GM19372 (cell line): ENCODE measurements around the gene PI4K2A.
"Not testable (repeated sequence)": the region's sequence is repeated elsewhere in the genome, so short reads cannot be mapped to it uniquely, and the experiment has no call there.

ENCODE experiments used
- ATAC-seq: cut with Tn5 transposase; IDR thresholded peaks from one replicate; pipeline ENCODE4 v1.9.1; 2021; ENCODE audit warnings: mild to moderate bottlenecking, low read depth, moderate library complexity; ENCODE audit not compliant: unreplicated experiment

PI4K2A gene

GRCh38 chr10:97629289-97629688, 11.2 kb upstream of the PI4K2A start:
- ATAC-seq: no peak

GRCh38 chr10:97631098-97631497, 9.4 kb upstream of the PI4K2A start:
- no peak for ATAC-seq

GRCh38 chr10:97632949-97633884, 7.3 kb upstream of the PI4K2A start, which contains the start of gene MORN4:
Gene MORN4 (minus strand): TSS chr10:97633500. CDS start chr10:97619653, 13,847 bp downstream.
- peak; percentile 100 for ATAC-seq

GRCh38 chr10:97633921-97634320, 6.5 kb upstream of the PI4K2A start:
- no peak for ATAC-seq

GRCh38 chr10:97635577-97635976, 4.9 kb upstream of the PI4K2A start:
- ATAC-seq: no peak

- not testable (repeated sequence) for ATAC-seq
These were observed 1.4 kb upstream of the PI4K2A start for GRCh38 chr10:97639090-97639489.

DNA sequence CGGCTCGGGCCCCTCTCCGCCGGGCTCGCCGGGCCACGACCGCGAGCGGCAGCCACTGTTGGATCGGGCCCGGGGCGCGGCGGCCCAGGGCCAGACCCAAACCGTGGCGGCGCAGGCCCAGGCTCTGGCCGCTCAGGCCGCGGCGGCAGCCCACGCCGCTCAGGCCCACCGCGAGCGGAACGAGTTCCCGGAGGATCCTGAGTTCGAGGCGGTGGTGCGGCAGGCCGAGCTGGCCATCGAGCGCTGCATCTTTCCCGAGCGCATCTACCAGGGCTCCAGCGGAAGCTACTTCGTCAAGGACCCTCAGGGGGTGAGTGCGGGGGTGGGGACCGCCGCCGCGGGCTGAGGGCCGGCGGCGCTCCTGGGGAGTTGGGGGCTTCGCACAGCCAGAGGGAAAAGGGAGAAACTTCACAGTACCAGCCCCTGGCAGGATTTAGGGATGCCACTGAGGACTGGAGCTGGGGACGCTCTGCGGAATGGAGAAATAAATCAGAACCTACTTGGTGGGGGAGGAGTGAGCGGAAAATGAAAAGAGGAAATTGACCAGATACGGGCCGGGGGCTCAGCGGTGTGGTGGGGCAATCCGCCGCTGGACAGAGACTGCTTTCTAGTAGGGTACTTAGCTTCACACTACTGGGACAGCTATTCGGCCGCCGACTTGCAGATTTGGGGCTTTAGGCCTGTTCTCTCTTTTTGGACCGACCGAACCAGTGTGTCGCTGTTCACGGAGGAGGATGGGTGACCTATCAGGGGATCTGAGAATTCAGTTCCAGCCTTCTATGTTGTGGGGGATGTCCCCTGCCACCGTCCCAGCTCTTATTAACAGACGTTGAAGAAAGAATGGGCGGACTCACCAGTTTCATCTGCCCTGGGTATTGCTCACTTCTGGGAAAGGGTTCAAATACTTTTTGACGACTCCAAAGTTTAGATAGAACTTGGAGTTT, 669 bp downstream of the PI4K2A start:
- ATAC-seq: no peak

DNA sequence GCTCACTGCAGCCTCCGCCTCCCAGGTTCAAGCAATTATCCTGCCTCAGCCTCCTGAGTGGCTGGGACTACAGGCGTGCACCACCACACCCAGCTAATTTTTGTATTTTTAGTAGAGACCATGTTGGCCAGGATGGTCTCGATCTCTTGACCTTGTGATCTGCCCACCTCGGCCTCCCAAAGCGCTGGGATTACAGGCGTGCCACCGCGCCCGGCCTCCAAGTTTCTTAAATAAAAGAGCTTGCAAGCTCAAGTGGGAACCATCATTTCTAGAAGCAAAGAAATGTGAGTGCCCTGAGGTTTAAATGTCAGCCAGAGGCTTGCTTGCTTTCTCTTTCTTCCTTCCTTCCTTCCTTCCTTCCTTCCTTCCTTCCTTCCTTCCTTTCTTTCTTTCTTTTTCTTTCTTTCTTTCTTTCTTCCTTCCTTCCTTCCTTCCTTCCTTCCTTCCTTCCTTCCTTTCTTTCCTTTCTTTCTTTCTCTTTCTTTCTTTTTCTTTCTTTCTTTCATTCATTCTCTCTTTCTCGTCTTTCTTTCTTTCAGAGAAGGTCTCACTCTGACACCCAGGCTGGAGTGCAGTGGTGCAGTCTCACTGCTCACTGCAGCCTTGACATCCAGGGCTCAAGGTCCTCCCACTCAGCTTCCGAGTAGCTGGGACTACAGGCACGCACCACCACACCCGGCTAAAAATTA, 2.1 kb downstream of the PI4K2A start:
- not testable (repeated sequence) for ATAC-seq

DNA sequence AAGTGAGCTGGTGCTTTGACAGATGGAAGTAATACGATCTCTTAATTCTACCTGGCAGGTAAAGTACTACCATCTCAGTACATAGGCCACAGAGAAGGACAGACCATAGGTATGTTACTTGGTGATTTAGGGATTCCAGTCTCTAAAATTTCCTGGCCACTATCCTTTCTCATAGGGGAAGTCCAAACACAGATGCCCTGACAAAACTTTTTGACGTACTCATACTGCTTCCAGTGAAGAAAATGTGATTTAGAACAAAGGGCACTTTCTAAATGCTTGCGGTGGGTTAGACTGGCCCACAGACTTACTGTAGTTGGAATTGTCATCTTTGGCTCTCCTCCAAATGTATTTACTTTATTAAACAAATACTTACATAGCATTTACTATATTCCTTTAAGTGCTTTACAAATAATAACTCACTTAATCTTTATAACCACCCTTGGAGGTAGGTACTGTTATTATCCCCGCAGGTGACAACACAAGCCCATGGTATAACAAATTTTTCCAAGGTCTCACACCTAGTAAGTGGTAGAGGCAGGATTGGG, 3.0 kb downstream of the PI4K2A start:
- no peak for ATAC-seq

GRCh38 chr10:97644936-97645335, 4.5 kb downstream of the PI4K2A start:
- ATAC-seq: no peak

- no peak for ATAC-seq
These were observed 7.1 kb downstream of the PI4K2A start for GRCh38 chr10:97647556-97647955.

DNA sequence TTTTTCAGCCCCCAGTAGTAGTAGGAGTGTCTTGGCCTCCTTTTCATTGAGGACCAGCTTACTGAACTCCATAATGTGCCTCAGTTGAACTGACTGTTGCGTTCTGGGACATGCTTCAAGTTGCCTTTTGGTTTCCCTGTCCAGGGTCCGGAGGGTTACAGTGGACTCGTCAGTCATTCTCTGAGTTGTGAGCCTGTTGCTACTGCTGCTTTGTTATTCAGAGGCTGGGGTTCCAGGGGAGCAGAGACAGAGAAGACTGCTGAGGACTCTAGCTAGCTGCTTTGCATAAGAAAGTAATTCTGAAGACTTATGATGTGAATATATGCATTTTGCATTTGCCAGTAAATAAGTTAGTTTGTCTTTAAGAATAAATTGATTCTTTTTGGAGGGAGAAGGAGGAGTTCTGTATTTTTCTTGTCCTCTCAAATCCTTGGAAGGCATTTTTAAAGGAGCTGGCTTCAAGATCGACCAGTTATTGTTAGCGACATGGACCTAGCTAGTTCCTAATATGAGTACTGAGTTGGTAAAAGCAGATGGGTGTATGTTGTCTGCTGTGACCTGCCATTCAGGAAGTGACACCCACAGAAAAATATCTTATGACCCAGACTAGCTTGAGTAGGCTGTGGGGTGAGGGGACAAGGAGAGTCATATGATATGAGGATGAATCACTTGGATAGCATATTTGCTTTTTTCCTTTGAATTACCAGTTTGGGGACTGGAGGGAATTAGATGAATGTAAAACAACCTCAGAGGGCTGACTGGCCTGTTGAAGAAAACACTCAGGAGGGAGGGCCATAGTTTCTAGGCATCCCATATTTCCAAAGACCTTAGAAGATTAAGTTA, 8.3 kb downstream of the PI4K2A start:
- ATAC-seq: peak; percentile 96

- ATAC-seq: not testable (repeated sequence)
These were observed 8.9 kb downstream of the PI4K2A start for GRCh38 chr10:97649405-97649750.

- no peak for ATAC-seq
These were observed 10.3 kb downstream of the PI4K2A start for GRCh38 chr10:97650726-97651125.

DNA sequence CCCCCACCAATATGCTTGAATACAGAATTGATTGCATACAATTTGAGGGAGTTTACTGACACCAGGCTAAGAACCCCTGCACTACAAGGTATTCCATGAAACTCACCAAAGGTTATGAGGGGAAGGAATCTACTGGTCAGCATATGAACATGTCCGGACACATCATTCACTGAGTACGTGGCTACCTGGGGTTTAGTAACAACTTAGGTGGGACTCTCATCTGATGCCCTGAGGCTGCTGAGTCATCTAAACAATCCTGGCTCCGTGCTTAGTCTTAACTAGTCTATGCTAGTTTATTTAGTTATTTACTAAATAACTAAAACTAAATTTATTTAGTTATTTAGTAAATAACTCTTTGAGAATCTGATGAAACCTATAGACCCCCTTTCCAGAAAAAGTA, 11.3 kb downstream of the PI4K2A start:
- no peak for ATAC-seq

GRCh38 chr10:97656777-97657176, 16.3 kb downstream of the PI4K2A start:
- ATAC-seq: no peak

DNA sequence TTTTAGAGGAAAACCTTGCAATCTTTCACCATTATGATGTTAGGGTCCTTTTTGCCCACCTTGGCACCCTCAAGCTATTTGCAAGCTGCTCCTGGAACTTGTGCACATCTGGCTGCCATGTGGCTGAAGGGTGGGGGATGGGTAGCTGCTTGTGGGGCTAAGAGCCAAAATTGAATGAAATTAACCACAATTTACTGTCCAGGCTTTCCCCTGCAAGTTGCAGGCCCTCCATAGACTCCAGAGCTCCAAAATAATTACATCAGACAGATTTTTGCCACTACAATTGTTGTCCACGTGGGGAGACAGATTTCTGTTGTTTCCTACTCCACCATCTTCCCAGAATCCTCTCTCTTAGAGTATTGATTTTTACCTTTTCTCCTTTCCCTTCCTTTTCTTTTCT, 19.1 kb downstream of the PI4K2A start:
- ATAC-seq: no peak

DNA sequence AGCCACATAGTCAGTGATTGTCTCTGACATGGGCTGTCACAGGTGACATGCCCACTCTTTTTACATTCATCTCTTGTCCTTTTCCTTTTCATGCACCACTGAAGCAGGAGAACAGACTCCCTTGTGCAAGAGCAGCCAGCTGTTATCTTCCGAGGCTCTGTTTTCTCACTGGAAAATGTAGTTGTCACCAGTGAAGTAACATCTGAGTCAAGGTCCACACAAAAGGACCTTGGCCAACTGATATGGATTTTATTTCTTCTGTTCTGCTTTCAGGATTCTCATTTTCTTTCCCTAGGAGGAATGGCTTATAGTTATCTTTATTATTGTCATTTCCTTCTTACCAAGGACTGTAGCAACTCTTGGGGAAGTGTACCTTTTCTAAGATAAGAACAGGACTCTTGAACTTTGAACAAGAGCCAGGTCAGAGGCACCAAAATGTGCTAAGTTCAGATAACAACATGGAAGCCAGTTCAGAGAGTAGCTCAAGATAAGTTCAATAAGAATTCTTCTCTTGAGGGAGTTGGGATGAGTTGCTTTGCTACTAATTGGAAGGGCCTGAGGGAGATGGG, 23.9 kb downstream of the PI4K2A start:
- ATAC-seq: no peak

DNA sequence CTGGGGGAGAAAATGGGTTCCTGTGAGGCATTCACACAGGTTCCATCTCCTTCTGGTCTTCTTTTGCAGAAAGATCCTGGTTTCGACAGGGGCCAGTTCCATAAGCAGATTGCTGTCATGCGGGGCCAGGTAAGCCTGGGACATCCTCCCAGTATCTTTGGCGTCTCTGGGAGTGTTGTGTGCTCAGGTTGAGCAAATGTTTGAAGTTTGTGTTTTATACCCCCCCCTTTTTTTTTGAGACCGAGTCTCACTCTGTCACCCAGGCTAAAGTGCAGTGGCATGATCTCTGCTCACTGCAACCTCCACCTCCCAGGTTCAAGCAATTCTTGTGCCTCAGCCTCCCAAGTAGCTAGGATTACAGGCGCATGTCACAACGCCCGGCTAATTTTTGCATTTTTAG, 26.5 kb downstream of the PI4K2A start:
- ATAC-seq: no peak
